Gastrocnemius medialis (tissue), 4 donors: Measurements from ENCODE around the gene NPTN.

Experiments used
- POLR2A ChIP-seq, 2 donors: fragments of 450-650 bp; IDR thresholded peaks; one replicate each; pipeline ENCODE4 v1.6.1; 2017; ENCODE audit warnings: antibody characterized with exemption in 2 of 2, mild to moderate bottlenecking in 2 of 2, moderate library complexity in 2 of 2
- TF ChIP-seq, protein P1 (sequence below), 5 experiments: fragments of 450-650 bp in 3 of 5; fragments of 200-600 bp in 2 of 5; sonication (generic) in 2 of 5; IDR thresholded peaks in 4 of 5; conservative IDR thresholded peaks in 1 of 5; 1 replicate in 4 of 5; 2 replicates in 1 of 5; pipeline ENCODE4 v1.5.1; 2016 to 2019; ENCODE audit warnings: antibody characterized with exemption in 5 of 5, mild to moderate bottlenecking in 3 of 5, moderate library complexity in 3 of 5

DNA sequence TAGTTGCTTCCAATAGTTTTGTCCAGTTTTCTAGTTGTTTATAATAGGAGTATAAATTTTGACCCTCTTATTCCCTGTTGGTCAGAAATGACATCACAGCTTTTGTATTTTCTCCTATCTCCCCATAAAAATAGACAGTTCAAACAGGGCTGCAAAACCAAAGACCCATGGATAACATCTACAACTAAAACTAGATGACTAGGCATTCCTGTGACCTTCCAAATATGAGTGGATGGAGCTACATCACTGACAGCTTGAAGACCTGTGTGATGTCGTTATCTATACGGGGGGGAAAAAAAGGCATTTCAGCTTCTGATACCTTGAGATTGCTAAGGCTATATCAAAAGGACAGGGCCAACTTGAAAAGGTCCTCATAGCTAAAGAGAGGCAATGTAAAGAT lies 105.6 kb downstream of the NPTN start:
- TF ChIP-seq, protein P1, sequence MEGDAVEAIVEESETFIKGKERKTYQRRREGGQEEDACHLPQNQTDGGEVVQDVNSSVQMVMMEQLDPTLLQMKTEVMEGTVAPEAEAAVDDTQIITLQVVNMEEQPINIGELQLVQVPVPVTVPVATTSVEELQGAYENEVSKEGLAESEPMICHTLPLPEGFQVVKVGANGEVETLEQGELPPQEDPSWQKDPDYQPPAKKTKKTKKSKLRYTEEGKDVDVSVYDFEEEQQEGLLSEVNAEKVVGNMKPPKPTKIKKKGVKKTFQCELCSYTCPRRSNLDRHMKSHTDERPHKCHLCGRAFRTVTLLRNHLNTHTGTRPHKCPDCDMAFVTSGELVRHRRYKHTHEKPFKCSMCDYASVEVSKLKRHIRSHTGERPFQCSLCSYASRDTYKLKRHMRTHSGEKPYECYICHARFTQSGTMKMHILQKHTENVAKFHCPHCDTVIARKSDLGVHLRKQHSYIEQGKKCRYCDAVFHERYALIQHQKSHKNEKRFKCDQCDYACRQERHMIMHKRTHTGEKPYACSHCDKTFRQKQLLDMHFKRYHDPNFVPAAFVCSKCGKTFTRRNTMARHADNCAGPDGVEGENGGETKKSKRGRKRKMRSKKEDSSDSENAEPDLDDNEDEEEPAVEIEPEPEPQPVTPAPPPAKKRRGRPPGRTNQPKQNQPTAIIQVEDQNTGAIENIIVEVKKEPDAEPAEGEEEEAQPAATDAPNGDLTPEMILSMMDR (IDR thresholded peaks at IDR 0.05 in 4 of 5, conservative IDR thresholded peaks at IDR 0.05 in 1 of 5): no peak
- no peak for TF ChIP-seq POLR2A (IDR thresholded peaks at IDR 0.05)
